Naive thymus-derived CD4-positive, alpha-beta T cell (primary cell): ENCODE measurements around the gene U2AF2. TPM values are rescaled to one million over a fixed set of nuclear protein-coding genes. Genes with fewer than 3 reads are reported as not detected.

Experiments used
- ATAC-seq: fragments of 150-1000 bp; cut with Tn5 transposase; 2 replicates; pipeline ENCODE4 v1.10.0; 2021; ENCODE audit warnings: mild to moderate bottlenecking, moderate library complexity
- CTCF ChIA-PET: fragments of 350-600 bp; sonication (Branson Sonifier 250); formaldehyde crosslinking; loops from one replicate; lab custom pipeline; 2021; ENCODE audit warnings: antibody characterized with exemption; lab: Charles Lee
- POLR2A ChIA-PET: fragments of 350-600 bp; sonication (Branson Sonifier 250); formaldehyde crosslinking; loops from one replicate; lab custom pipeline; 2021; ENCODE audit warnings: antibody characterized with exemption, inconsistent platforms; lab: Charles Lee
- DNase-seq, 9 donors: peaks; one replicate each; pipeline versions ENCODE4 v3.0.0 to v3.0.0-alpha.2; 2020 to 2022; ENCODE audit warnings: mixed read lengths in 1 of 9
- H3K27ac ChIP-seq: one replicate; pipeline ENCODE4 v1.7.0; 2013; ENCODE audit warnings: mild to moderate bottlenecking, low read depth, low read length, moderate library complexity
- H3K27me3 ChIP-seq, 2 donors: one replicate each; pipeline ENCODE4 v1.7.0; 2013; ENCODE audit warnings: low read length in 2 of 2, mild to moderate bottlenecking in 2 of 2, moderate library complexity in 2 of 2; ENCODE audit not compliant: control insufficient read depth in 2 of 2, insufficient read depth in 2 of 2
- H3K36me3 ChIP-seq, 3 experiments: 1 replicate in 2 of 3; 2 replicates in 1 of 3; pipeline ENCODE4 v1.7.0; 2013; ENCODE audit warnings: low read length in 3 of 3, mild to moderate bottlenecking in 3 of 3, moderate library complexity in 1 of 3; ENCODE audit not compliant: insufficient read depth in 3 of 3, control insufficient read depth in 2 of 3
- H3K4me1 ChIP-seq, 2 donors: one replicate each; pipeline ENCODE4 v1.7.0; 2013; ENCODE audit warnings: low read length in 2 of 2, mild to moderate bottlenecking in 2 of 2, moderate library complexity in 1 of 2; ENCODE audit not compliant: control insufficient read depth in 2 of 2, insufficient read depth in 2 of 2
- H3K4me3 ChIP-seq: 2 replicates; pipeline ENCODE4 v1.7.0; 2013; ENCODE audit warnings: mild to moderate bottlenecking, low read length
- H3K9me3 ChIP-seq, 3 experiments: 1 replicate in 2 of 3; 2 replicates in 1 of 3; pipeline ENCODE4 v1.7.0; 2013; ENCODE audit warnings: low read length in 3 of 3; ENCODE audit not compliant: control insufficient read depth in 2 of 3
- H3K27ac Mint-ChIP-seq, 9 donors: one replicate each; pipeline ENCODE4 v1.8.0; 2020 to 2022; ENCODE audit warnings: mixed read lengths in 9 of 9, mild to moderate bottlenecking in 8 of 9, moderate library complexity in 5 of 9, inconsistent platforms in 2 of 9
- H3K27me3 Mint-ChIP-seq, 5 donors: one replicate each; pipeline ENCODE4 v1.8.0; 2021 to 2022; ENCODE audit warnings: mixed read lengths in 5 of 5, mild to moderate bottlenecking in 1 of 5
- H3K36me3 Mint-ChIP-seq, 5 donors: one replicate each; pipeline ENCODE4 v1.8.0; 2020 to 2022; ENCODE audit warnings: mixed read lengths in 5 of 5, mild to moderate bottlenecking in 3 of 5, inconsistent platforms in 1 of 5
- H3K4me1 Mint-ChIP-seq, 7 donors: one replicate each; pipeline ENCODE4 v1.8.0; 2020 to 2022; ENCODE audit warnings: mixed read lengths in 7 of 7, mild to moderate bottlenecking in 3 of 7, inconsistent platforms in 1 of 7
- H3K4me3 Mint-ChIP-seq, 10 donors: one replicate each; pipeline ENCODE4 v1.8.0; 2020 to 2022; ENCODE audit warnings: mild to moderate bottlenecking in 10 of 10, mixed read lengths in 10 of 10, moderate library complexity in 6 of 10, inconsistent platforms in 2 of 10
- H3K9me3 Mint-ChIP-seq, 11 donors: one replicate each; pipeline ENCODE4 v1.8.0; 2020 to 2022; ENCODE audit warnings: mixed read lengths in 11 of 11, mild to moderate bottlenecking in 4 of 11, inconsistent platforms in 1 of 11, moderate library complexity in 1 of 11
- intact Hi-C, 2 donors: fragments of 100-400 bp; cut with micrococcal nuclease; formaldehyde crosslinking; loops; one replicate each; pipeline ENCODE4 v1.15.1; 2023
- polyA plus RNA-seq, 2 donors: library from polyadenylated mRNA; unstranded; fragments of 300-500 nt; fragmentation: Illumina TruSeq; gene quantifications; one replicate each; pipeline ENCODE4 v1.2.3, GENCODE V29; 2021
- total RNA-seq, 6 experiments: library from RNA in 5 of 6; stranded (reverse) in 5 of 6; gene quantifications; 1 replicate in 5 of 6; 2 replicates in 1 of 6; pipeline ENCODE4 v1.2.3 and lab custom pipeline; 2021 to 2026

Gene U2AF2
- total and polyA plus RNA-seq, 7 experiments from 2014 or later = 5.7 to 284 (median 256) TPM

DNA sequence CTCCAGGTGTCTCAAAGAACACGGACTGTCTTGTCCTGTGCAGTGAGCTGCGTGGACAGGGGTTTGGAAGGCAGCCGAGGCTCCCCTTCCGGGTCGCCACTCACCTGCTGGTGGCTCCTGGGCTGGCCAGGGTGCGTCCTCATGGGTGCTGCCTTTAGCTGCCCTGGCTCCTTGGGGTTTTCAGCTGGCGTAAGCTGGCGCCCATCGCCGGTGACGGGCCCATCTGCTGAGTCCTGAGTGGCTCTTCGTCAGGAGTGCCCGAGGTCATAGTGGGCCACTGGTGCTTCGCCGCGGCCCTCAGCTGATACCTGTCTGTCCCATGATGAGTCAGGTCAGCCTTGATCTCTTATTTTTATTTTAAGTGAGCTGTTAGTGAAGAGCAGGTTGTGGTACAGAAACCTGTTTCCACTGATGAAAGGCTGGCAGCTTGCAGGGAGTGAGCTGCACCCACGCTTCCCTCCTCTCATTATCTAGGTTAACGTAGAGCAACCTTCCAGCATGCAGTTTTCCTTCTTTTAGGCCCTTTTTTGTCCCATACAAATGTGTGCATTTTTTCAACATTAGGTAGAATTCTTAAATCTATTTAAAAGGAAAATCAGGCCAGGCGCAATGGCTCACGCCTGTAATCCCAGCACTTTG is 38.6 kb downstream of the U2AF2 start:
- H3K4me3 ChIP-seq = no peak overlapping the region
- peak overlapping the region in 1 of 9 donors; percentile 19 for H3K27ac Mint-ChIP-seq
- peaks cover 0 to 12% (median 2%) of the 10 kb centered on the region in 5 donors for H3K36me3 Mint-ChIP-seq
- H3K4me1 ChIP-seq = no peaks in the 10 kb centered on the region
- no peak overlapping the region for H3K27ac ChIP-seq
- H3K27me3 ChIP-seq = no peaks in the 10 kb centered on the region
- H3K9me3 Mint-ChIP-seq = peaks cover 0 to under 1% (median 0%) of the 10 kb centered on the region in 11 donors
- H3K9me3 ChIP-seq = no peaks in the 10 kb centered on the region
- ChIA-PET CTCF (no interaction called here), POLR2A (no interaction called here)
- DNase-seq = no peak
- ATAC-seq = no peak
- H3K36me3 ChIP-seq = peaks cover 0 to 94% (median 15%) of the 10 kb centered on the region in 3 experiments
- intact Hi-C loops = no loop called here
- peaks cover 0 to 6% (median 0%) of the 10 kb centered on the region in 7 donors for H3K4me1 Mint-ChIP-seq
- H3K27me3 Mint-ChIP-seq = no peaks in the 10 kb centered on the region
- H3K4me3 Mint-ChIP-seq = no peak overlapping the region

DNA sequence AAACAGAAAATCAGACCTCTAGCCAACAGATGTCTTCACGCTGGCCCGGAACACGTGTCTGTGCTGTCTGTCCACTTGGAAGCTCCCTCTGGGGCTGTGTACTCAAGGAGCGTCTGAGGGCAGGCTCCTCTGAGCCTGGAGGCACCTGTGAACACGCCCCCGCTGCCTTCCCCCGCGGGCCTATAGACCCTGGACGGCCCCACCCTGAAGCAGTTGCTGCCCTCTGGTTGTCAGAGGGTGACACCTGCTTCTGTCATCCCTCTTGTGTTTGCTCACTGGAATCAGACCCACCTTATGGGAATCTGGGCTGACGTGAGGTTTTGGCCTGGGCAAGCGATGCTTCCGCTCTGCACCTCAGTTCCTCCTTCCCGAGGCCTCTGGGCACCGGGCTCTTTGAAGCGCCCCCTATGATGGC is 39.4 kb downstream of the U2AF2 start:
- Mint-ChIP-seq H3K27me3 (no peaks in the 10 kb centered on the region), H3K36me3 (peaks cover 0 to 12% (median 3%) of the 10 kb centered on the region in 5 donors), H3K9me3 (peaks cover 0 to 1% (median 0%) of the 10 kb centered on the region in 11 donors), H3K4me1 (peaks cover 0 to 6% (median 0%) of the 10 kb centered on the region in 7 donors), H3K4me3 (no peak overlapping the region), H3K27ac (no peak overlapping the region)
- CTCF ChIA-PET = no interaction called here
- no peaks in the 10 kb centered on the region for H3K9me3 ChIP-seq
- H3K4me1 ChIP-seq = no peaks in the 10 kb centered on the region
- H3K36me3 ChIP-seq = peaks cover 0 to 86% (median 15%) of the 10 kb centered on the region in 3 experiments
- POLR2A ChIA-PET = no interaction called here
- intact Hi-C loops = no loop called here
- ATAC-seq (no peak), DNase-seq (no peak)
- no peak overlapping the region for H3K27ac ChIP-seq
- no peak overlapping the region for H3K4me3 ChIP-seq
- no peaks in the 10 kb centered on the region for H3K27me3 ChIP-seq

DNA sequence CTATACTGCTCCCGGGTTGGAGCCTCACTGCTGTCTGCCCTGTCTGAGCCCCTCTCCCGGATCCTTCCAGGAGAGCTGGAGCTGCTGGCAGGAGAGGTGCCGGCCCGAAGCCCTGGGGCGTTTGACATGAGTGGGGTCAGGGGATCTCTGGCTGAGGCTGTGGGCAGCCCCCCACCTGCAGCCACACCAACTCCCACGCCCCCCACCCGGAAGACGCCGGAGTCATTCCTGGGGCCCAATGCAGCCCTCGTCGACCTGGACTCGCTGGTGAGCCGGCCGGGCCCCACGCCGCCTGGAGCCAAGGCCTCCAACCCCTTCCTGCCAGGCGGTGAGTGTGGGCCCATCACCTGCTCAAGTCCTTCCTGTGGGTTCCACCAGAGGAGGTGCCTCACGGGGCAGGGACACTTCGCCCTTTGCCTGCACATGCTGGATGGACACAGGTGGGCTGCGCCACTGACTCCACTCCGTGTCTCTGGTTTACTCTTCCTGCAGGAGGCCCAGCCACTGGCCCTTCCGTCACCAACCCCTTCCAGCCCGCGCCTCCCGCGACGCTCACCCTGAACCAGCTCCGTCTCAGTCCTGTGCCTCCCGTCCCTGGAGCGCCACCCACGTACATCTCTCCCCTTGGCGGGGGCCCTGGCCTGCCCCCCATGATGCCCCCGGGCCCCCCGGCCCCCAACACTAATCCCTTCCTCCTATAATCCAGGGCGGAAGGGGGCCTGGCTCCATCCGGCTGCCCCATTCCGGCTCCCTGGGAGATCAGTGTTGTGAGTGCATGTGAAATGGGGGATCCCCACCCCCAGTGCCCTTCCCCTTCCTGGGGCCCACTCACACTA is 40.0 kb downstream of the U2AF2 start:
- peaks cover 0 to 80% (median 11%) of the 10 kb centered on the region in 3 experiments for H3K36me3 ChIP-seq
- no peaks in the 10 kb centered on the region for H3K27me3 ChIP-seq
- H3K36me3 Mint-ChIP-seq = peaks cover 0 to 12% (median 3%) of the 10 kb centered on the region in 5 donors
- no peak overlapping the region for H3K27ac Mint-ChIP-seq
- ChIA-PET CTCF (no interaction called here), POLR2A (no interaction called here)
- DNase-seq (no peak), ATAC-seq (no peak)
- peaks cover 0 to 6% (median 0%) of the 10 kb centered on the region in 7 donors for H3K4me1 Mint-ChIP-seq
- H3K4me1 ChIP-seq = no peaks in the 10 kb centered on the region
- no peaks in the 10 kb centered on the region for H3K9me3 ChIP-seq
- peaks cover 0 to 1% (median 0%) of the 10 kb centered on the region in 11 donors for H3K9me3 Mint-ChIP-seq
- H3K27ac ChIP-seq = no peak overlapping the region
- no peaks in the 10 kb centered on the region for H3K27me3 Mint-ChIP-seq
- H3K4me3 ChIP-seq = no peak overlapping the region
- intact Hi-C loops = no loop called here
- no peak overlapping the region for H3K4me3 Mint-ChIP-seq

DNA sequence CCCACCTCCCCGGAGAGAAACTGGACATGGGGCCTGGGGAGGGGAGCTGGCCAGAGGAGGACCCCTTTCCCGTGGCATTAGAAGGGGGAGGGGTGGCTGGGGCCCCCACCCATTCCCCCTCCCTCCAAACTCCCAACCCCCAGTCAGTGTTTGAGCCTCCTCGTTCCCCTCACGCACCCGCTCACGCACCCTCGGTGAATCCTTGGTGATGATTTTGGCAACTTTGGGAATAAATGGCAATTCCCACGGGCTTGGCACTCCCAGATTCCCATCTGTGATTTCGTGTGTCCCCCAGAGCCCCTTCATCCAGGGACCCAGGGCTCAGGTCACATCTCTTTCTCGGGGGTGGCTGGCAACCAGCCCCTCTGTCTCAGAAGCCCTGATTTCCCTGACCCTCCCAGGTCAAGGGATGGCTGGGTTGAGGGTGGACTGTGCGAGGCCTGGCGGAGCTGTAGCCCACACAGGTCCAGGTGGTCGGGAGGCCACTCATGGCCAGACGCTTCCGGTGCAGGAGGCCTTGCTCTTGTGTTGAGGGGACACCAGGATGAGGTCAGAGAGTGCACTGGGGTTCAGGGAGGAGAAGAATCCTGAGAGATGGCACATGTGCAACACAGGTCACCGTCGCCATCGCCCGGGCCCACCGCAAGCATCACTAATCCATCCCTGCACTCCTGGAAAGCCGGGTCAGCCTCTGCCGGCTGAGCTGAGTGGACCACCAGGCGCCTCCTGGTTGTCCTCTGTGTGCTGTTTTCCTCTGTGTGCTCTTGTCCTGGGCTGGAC is 40.9 kb downstream of the U2AF2 start:
- peaks cover 0 to 17% (median 4%) of the 10 kb centered on the region in 5 donors for H3K36me3 Mint-ChIP-seq
- H3K4me1 Mint-ChIP-seq = peaks cover 0 to 7% (median 0%) of the 10 kb centered on the region in 7 donors

DNA sequence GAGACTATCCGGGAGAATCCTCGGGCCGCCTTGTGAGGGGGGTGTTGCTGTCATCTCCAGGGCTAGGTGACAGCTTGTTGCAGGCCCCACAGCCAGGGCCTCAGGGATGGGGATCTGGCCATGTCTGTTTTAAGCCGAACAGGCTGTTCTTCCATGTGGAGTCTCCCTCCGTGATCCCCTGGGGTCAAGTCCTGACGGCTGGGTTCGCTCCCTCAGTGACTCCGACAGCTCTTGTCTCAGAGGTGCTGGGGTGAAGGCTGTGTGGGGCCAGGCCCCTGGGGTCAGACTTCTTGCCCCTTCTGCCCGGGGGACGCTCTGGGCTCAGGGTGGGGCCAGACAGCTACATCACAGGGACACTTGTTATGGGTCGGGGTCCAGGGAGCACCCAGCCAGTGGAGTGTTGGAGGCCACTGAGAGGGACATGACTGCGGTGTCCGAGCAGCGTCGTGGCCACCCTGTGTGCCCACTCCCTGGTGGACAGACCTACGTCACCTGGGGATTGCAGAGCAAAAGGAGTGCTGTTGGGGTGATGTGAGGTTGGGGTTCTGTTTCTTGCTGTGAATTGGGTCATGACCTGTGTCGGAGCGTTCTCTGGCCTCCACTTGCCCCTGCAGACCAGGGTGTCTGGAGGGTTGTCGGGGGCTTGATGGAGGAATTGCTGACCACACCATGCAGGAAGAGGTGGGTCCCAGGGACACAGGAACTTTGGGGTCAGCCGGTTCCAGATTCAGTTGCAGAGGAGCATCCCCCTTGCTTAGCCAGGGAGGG is 41.6 kb downstream of the U2AF2 start:
- no peak overlapping the region for H3K27ac ChIP-seq
- peaks cover 0 to 19% (median 4%) of the 10 kb centered on the region in 5 donors for H3K36me3 Mint-ChIP-seq
- no peak overlapping the region for H3K4me3 ChIP-seq
- H3K4me3 Mint-ChIP-seq = no peak overlapping the region
- DNase-seq (no peak), ATAC-seq (no peak)
- no peaks in the 10 kb centered on the region for H3K4me1 ChIP-seq
- POLR2A ChIA-PET = no interaction called here
- peaks cover 0 to 7% (median 0%) of the 10 kb centered on the region in 7 donors for H3K4me1 Mint-ChIP-seq
- H3K36me3 ChIP-seq = peaks cover 0 to 70% (median 0%) of the 10 kb centered on the region in 3 experiments
- H3K27me3 Mint-ChIP-seq = no peaks in the 10 kb centered on the region
- CTCF ChIA-PET = no interaction called here
- no peaks in the 10 kb centered on the region for H3K27me3 ChIP-seq
- H3K9me3 Mint-ChIP-seq = peaks cover 0 to 1% (median 0%) of the 10 kb centered on the region in 11 donors
- H3K9me3 ChIP-seq = no peaks in the 10 kb centered on the region
- H3K27ac Mint-ChIP-seq = no peak overlapping the region
- intact Hi-C loops = no loop called here

More for the DNA sequence above, 40.9 kb downstream of the U2AF2 start:
- intact Hi-C loops = no loop called here
- Mint-ChIP-seq H3K4me3 (no peak overlapping the region), H3K27ac (no peak overlapping the region), H3K27me3 (no peaks in the 10 kb centered on the region), H3K9me3 (peaks cover 0 to 1% (median 0%) of the 10 kb centered on the region in 11 donors)
- ATAC-seq (no peak), DNase-seq (no peak)
- Histone ChIP-seq H3K27me3 (no peaks in the 10 kb centered on the region), H3K4me1 (no peaks in the 10 kb centered on the region), H3K4me3 (no peak overlapping the region), H3K9me3 (no peaks in the 10 kb centered on the region), H3K36me3 (peaks cover 0 to 75% (median 4%) of the 10 kb centered on the region in 3 experiments), H3K27ac (no peak overlapping the region)
- ChIA-PET POLR2A (no interaction called here), CTCF (no interaction called here)

DNA sequence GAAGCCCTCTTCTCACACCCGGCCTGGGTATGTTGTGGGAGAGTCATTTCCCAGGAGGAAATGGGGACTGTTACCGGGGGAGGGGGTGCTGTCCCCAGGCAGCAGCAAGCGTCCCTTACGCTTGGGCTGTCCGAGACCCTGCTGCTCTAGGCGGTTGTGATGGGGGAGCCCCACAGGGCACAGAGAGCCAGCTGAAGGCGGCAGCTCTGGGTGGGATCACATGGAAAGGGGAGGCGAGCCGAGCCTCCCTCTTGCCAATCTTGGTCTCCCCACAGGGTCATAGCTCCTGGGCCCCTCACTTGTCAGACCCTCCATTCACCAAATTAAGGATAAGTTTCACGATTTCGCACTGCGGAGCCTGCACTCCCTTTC is 42.2 kb downstream of the U2AF2 start:
- CTCF ChIA-PET = no interaction called here
- ATAC-seq (no peak), DNase-seq (no peak)
- Mint-ChIP-seq H3K4me1 (peaks cover 0 to 7% (median 0%) of the 10 kb centered on the region in 7 donors), H3K4me3 (no peak overlapping the region), H3K9me3 (peaks cover 0 to 1% (median 0%) of the 10 kb centered on the region in 11 donors), H3K27ac (peak overlapping the region in 1 of 9 donors; percentile 14), H3K36me3 (peaks cover 0 to 19% (median 4%) of the 10 kb centered on the region in 5 donors), H3K27me3 (no peaks in the 10 kb centered on the region)
- Histone ChIP-seq H3K27ac (no peak overlapping the region), H3K36me3 (peaks cover 0 to 64% (median 0%) of the 10 kb centered on the region in 3 experiments), H3K4me1 (no peaks in the 10 kb centered on the region), H3K9me3 (no peaks in the 10 kb centered on the region), H3K27me3 (no peaks in the 10 kb centered on the region), H3K4me3 (no peak overlapping the region)
- intact Hi-C loops = no loop called here
- POLR2A ChIA-PET = interaction anchor here (1.1 kb wide), 1 partner anchor 26 kb away, joined by 3 read pairs; no protein-coding TSS in a partner anchor
